Left lung (tissue), 10 donors: ENCODE measurements around the gene MGRN1. TPM values are rescaled to one million over a fixed set of nuclear protein-coding genes. Genes with fewer than 3 reads are reported as not detected.

Experiments used
- ATAC-seq: fragments of 200-7000 bp; cut with Tn5 transposase; one replicate; pipeline ENCODE4 v1.9.1; 2020; ENCODE audit warnings: moderate library complexity
- DNase-seq, 4 donors: peaks; one replicate each; pipeline ENCODE4 v3.0.0-alpha.2; 2013 to 2020
- H3K27ac ChIP-seq, 2 donors: fragments of 200-600 bp; sonication (generic) in 1 of 2; one replicate each; pipeline versions ENCODE4 v1.5.0 to v1.8.0; 2020 to 2021
- H3K27me3 ChIP-seq, 2 donors: fragments of 200-600 bp; sonication (generic) in 1 of 2; one replicate each; pipeline versions ENCODE4 v1.5.0 to v1.8.0; 2020 to 2021
- H3K36me3 ChIP-seq, 2 donors: fragments of 200-600 bp; sonication (generic) in 1 of 2; one replicate each; pipeline versions ENCODE4 v1.5.0 to v1.8.0; 2020 to 2021
- H3K4me1 ChIP-seq, 2 donors: fragments of 200-600 bp; one replicate each; pipeline ENCODE4 v1.8.0; 2021
- H3K4me3 ChIP-seq, 2 donors: fragments of 200-600 bp; sonication (generic) in 1 of 2; one replicate each; pipeline versions ENCODE4 v1.5.0 to v1.8.0; 2020 to 2021; ENCODE audit warnings: mild to moderate bottlenecking in 1 of 2
- H3K9me3 ChIP-seq, 2 donors: fragments of 200-600 bp; sonication (generic) in 1 of 2; one replicate each; pipeline versions ENCODE4 v1.5.0 to v1.8.0; 2020 to 2021
- CTCF ChIP-seq, 2 donors: fragments of 200-600 bp; sonication (generic) in 1 of 2; IDR thresholded peaks; one replicate each; pipeline versions ENCODE4 v1.5.0 to v1.8.0; 2021; ENCODE audit warnings: antibody characterized with exemption in 2 of 2
- intact Hi-C, 2 donors: fragments of 100-400 bp; cut with DNase I; formaldehyde crosslinking; loops; one replicate each; pipeline versions ENCODE4 v1.11.2 to v1.14.2; 2022
- polyA plus RNA-seq, 6 donors: library from polyadenylated mRNA; unstranded; fragments of 120-200 nt; gene quantifications; one replicate each; pipeline ENCODE4 v1.2.1, GENCODE V29; 2013; ENCODE audit not compliant: insufficient read length in 6 of 6
- total RNA-seq, 2 donors: library from RNA; stranded (reverse); fragmentation: NEBNext Ultra II Directional; extraction: Animal tissue kit (Norgen Biotek cat#: 25700); gene quantifications; one replicate each; pipeline ENCODE4 v1.2.1, GENCODE V29; 2021
- donor health status: DM: no; HTN: yes; CAD: no.
- donor health status: DM: no; HTN: no; CAD: no.

The MGRN1 gene
- total and polyA plus RNA-seq, 8 donors, result 56.9 to 98.1 (median 69.4) TPM

GRCh38 chr16:4656695-4657686, 32.4 kb downstream of the MGRN1 start:
- Histone ChIP-seq H3K4me1 (peaks cover 19 to 41% of the 10 kb centered on the region in 2 donors), H3K4me3 (no peak overlapping the region), H3K27ac (peak overlapping the region; percentile 2 to 8), H3K9me3 (no peaks in the 10 kb centered on the region), H3K27me3 (no peaks in the 10 kb centered on the region), H3K36me3 (peaks cover 0 to 88% of the 10 kb centered on the region in 2 donors)
- intact Hi-C loops, result no loop called here
- no peak for TF ChIP-seq CTCF (IDR thresholded peaks at IDR 0.05)
- DNase-seq (no peak), ATAC-seq (no peak)

GRCh38 chr16:4659363-4660353, 35.0 kb downstream of the MGRN1 start:
- Histone ChIP-seq H3K27ac (peak overlapping the region in 1 of 2 donors; percentile 48), H3K4me1 (peaks cover 23 to 59% of the 10 kb centered on the region in 2 donors), H3K9me3 (no peaks in the 10 kb centered on the region), H3K27me3 (no peaks in the 10 kb centered on the region), H3K36me3 (peaks cover 0 to 63% of the 10 kb centered on the region in 2 donors), H3K4me3 (no peak overlapping the region)
- TF ChIP-seq CTCF (IDR thresholded peaks at IDR 0.05), result no peak
- intact Hi-C loops, result no loop called here
- DNase-seq, result no peak
- no peak for ATAC-seq

- peak; percentile 62 for ATAC-seq
- no peaks in the 10 kb centered on the region for H3K27me3 ChIP-seq
- H3K36me3 ChIP-seq, result peaks cover 0 to 60% of the 10 kb centered on the region in 2 donors
- no peak overlapping the region for H3K4me3 ChIP-seq
- H3K4me1 ChIP-seq, result peaks cover 30 to 64% of the 10 kb centered on the region in 2 donors
- intact Hi-C loops, result no loop called here
- no peaks in the 10 kb centered on the region for H3K9me3 ChIP-seq
- H3K27ac ChIP-seq, result peak overlapping the region in 1 of 2 donors; percentile 48
- peak in 3 of 4 donors; percentile 68 to 89 (median 82) for DNase-seq
- TF ChIP-seq CTCF (IDR thresholded peaks at IDR 0.05), result no peak
These were observed 35.9 kb downstream of the MGRN1 start for GRCh38 chr16:4660454-4661007.

- DNase-seq (peak in 2 of 4 donors; percentile 67 to 78), ATAC-seq (peak; percentile 40)
- no peak for TF ChIP-seq CTCF (IDR thresholded peaks at IDR 0.05)
- intact Hi-C loops, result no loop called here
- H3K4me3 ChIP-seq, result no peak overlapping the region
- peaks cover 0 to 60% of the 10 kb centered on the region in 2 donors for H3K36me3 ChIP-seq
- H3K9me3 ChIP-seq, result no peaks in the 10 kb centered on the region
- H3K27ac ChIP-seq, result peak overlapping the region; percentile 33 to 34
- H3K4me1 ChIP-seq, result peaks cover 30 to 60% of the 10 kb centered on the region in 2 donors
- H3K27me3 ChIP-seq, result no peaks in the 10 kb centered on the region
These were observed 37.0 kb downstream of the MGRN1 start for GRCh38 chr16:4661661-4662060.
